ENCODE measurements around the gene USP21.

DNA sequence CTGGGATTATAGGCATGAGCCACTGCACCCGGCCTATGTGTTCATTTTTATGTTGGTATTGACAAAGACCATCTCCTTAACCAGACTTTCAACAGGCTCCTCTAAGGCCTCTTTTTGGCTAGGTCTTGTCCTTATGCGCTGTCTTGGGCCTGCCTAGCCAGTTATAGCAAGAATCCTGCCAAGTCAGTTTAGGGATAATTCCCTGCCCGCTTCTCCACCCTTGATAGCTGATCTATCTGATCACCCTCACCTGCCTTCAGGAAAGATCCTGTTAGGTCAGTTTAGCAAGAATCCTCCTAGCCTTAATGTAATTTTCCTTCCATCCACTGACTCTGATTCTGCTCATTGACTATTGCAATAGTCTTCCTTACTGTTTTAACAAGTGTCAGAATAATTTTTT is 20.4 kb downstream of the USP21 start:
- no peak for TF ChIP-seq CTCF (IDR thresholded peaks at IDR 0.05)
- TF ChIP-seq EZH2phosphoT487 (IDR thresholded peaks at IDR 0.05; ENCODE audit: borderline replicate concordance, low read depth): no peak
- no peak for TF ChIP-seq JUND (IDR thresholded peaks at IDR 0.05)
- no peak for TF ChIP-seq CHD2 (IDR thresholded peaks at IDR 0.05; ENCODE audit: low read length, partially characterized antibody)
- TF ChIP-seq, protein P1, sequence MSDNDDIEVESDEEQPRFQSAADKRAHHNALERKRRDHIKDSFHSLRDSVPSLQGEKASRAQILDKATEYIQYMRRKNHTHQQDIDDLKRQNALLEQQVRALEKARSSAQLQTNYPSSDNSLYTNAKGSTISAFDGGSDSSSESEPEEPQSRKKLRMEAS (IDR thresholded peaks at IDR 0.05; ENCODE audit: low read depth): no peak
- TF ChIP-seq SMC3 (IDR thresholded peaks at IDR 0.05; ENCODE audit: low read depth, low read length): no peak

Data from SK-N-SH (cell line).